Effector CD4-positive, alpha-beta T cell (primary cell): ENCODE results near the gene TH. TPM values are rescaled to one million over a fixed set of nuclear protein-coding genes. Genes with fewer than 3 reads are reported as not detected.

Experiments used
- DNase-seq: peaks from one replicate; pipeline ENCODE4 v3.0.0-alpha.2; 2020
- total RNA-seq: gene quantifications from one replicate; lab custom pipeline; 2026; lab: John Stamatoyannopoulos, UW

TH gene
- not detected for total RNA-seq

GRCh38 chr11:2171591-2172003 is at the start of gene TH:
Gene TH, minus strand, starts transcription at chr11:2171815. Its CDS starts 29 bp downstream, at chr11:2171786.
- DNase-seq: no peak

GRCh38 chr11:2221024-2221423 is 49.4 kb upstream of the TH start:
- no peak for DNase-seq

- no peak for DNase-seq
Measured at GRCh38 chr11:2220173-2220771, 48.7 kb upstream of the TH start.

- DNase-seq: no peak
Measured at GRCh38 chr11:2219318-2220017, 47.9 kb upstream of the TH start.

- DNase-seq: no peak
Measured at GRCh38 chr11:2218031-2218633, 46.5 kb upstream of the TH start.

GRCh38 chr11:2217211-2218030 is 45.8 kb upstream of the TH start:
- no peak for DNase-seq

GRCh38 chr11:2216400-2217064 is 44.9 kb upstream of the TH start:
- no peak for DNase-seq

GRCh38 chr11:2215561-2216399 is 44.2 kb upstream of the TH start:
- DNase-seq: no peak

GRCh38 chr11:2215230-2215560 is 43.6 kb upstream of the TH start:
- DNase-seq: no peak

- no peak for DNase-seq
Measured at GRCh38 chr11:2214527-2215229, 43.1 kb upstream of the TH start.

- DNase-seq: no peak
Measured at GRCh38 chr11:2213890-2214526, 42.4 kb upstream of the TH start.

- no peak for DNase-seq
Measured at GRCh38 chr11:2213384-2213842, 41.8 kb upstream of the TH start.

- DNase-seq: no peak
Measured at GRCh38 chr11:2212411-2213251, 41.0 kb upstream of the TH start.

GRCh38 chr11:2211113-2211971 is 39.7 kb upstream of the TH start:
- no peak for DNase-seq

- no peak for DNase-seq
Measured at GRCh38 chr11:2210366-2211112, 38.9 kb upstream of the TH start.

GRCh38 chr11:2209900-2210321 is 38.3 kb upstream of the TH start:
- DNase-seq: no peak

GRCh38 chr11:2209370-2209801 is 37.8 kb upstream of the TH start:
- no peak for DNase-seq
